GM12878 (cell line): ENCODE measurements around the gene MUL1. TPM values are rescaled to one million over a fixed set of nuclear protein-coding genes. Genes with fewer than 3 reads are reported as not detected.

Experiments
- ATAC-seq: fragments of 200-7000 bp; cut with Tn5 transposase; 3 replicates; pipeline ENCODE4 v1.9.1; 2020; ENCODE audit warnings: mild to moderate bottlenecking, moderate library complexity
- BruUV-seq: library from RNA; stranded (reverse); fragments of 400-500 nt; replicated peaks from 2 replicates; lab custom pipeline; 2021; lab: Mats Ljungman, UMichigan
- CTCF ChIA-PET: fragments of 300-600 bp; sonication (Branson Sonifier 250); formaldehyde crosslinking; extraction: SDS; loops from one replicate; lab custom pipeline; 2021; ENCODE audit warnings: inconsistent platforms; lab: Yijun Ruan, JAX
- POLR2A ChIA-PET: fragments of 350-600 bp; formaldehyde crosslinking; extraction: SDS; loops from one replicate; lab custom pipeline; 2021; ENCODE audit warnings: inconsistent platforms; lab: Charles Lee
- RAD21 ChIA-PET: fragments of 300-600 bp; sonication (Branson Sonifier 250); formaldehyde crosslinking; loops from one replicate; lab custom pipeline; 2023; ENCODE audit warnings: antibody characterized with exemption; ENCODE audit not compliant: unreplicated experiment; lab: Charles Lee
- SMC1A ChIA-PET: fragments of 300-600 bp; sonication (Branson Sonifier 250); formaldehyde crosslinking; loops from one replicate; lab custom pipeline; 2023; ENCODE audit not compliant: unreplicated experiment, uncharacterized antibody; lab: Charles Lee
- DNase-seq: peaks from one replicate; pipeline ENCODE4 v3.0.0-alpha.2; 2011; ENCODE audit warnings: low read depth, low spot score
- FAIRE-seq: peaks from 3 replicates; lab custom pipeline; 2011; peaks lifted over from hg19 to GRCh38; lab: Jason Lieb, UNC
- H2AFZ ChIP-seq: 2 replicates; pipeline ENCODE4 v1.6.0; 2011; ENCODE audit warnings: low read depth, low read length, control low read depth; ENCODE audit not compliant: control insufficient read depth
- H3K27ac ChIP-seq: 2 replicates; pipeline ENCODE4 v1.5.1; 2011; ENCODE audit warnings: control low read depth; ENCODE audit not compliant: control insufficient read depth, insufficient read depth
- H3K27me3 ChIP-seq, 2 experiments: replicated peaks in 1 of 2; 2 replicates each; pipeline versions ENCODE4 v1.6.0 to v1.6.1; 2011; ENCODE audit warnings: low read length in 1 of 2; ENCODE audit not compliant: control insufficient read depth in 2 of 2, insufficient read depth in 2 of 2
- H3K36me3 ChIP-seq, 2 experiments: 2 replicates each; pipeline ENCODE4 v1.5.1; 2011; ENCODE audit warnings: low read length in 1 of 2; ENCODE audit not compliant: control insufficient read depth in 2 of 2, insufficient read depth in 2 of 2
- H3K4me1 ChIP-seq: 2 replicates; pipeline ENCODE4 v1.6.1; 2011; ENCODE audit warnings: mild to moderate bottlenecking, low read length, moderate library complexity, mixed read lengths; ENCODE audit not compliant: control insufficient read depth, insufficient read depth
- H3K4me2 ChIP-seq: 2 replicates; pipeline ENCODE4 v1.6.0; 2011; ENCODE audit warnings: control low read depth; ENCODE audit not compliant: control insufficient read depth, insufficient read depth
- H3K4me3 ChIP-seq: fragments of 200-600 bp; sonication (generic); 2 replicates; pipeline ENCODE4 v1.5.1; 2016
- H3K79me2 ChIP-seq: 2 replicates; pipeline ENCODE4 v1.6.0; 2011; ENCODE audit warnings: low read length; ENCODE audit not compliant: control insufficient read depth, insufficient read depth
- H3K9ac ChIP-seq: 2 replicates; pipeline ENCODE4 v1.8.0; 2011; ENCODE audit warnings: low read length, control low read depth, mixed read lengths; ENCODE audit not compliant: control insufficient read depth, insufficient read depth
- H3K9me3 ChIP-seq: replicated peaks from 3 replicates; pipeline ENCODE4 v1.5.1; 2011; ENCODE audit warnings: mild to moderate bottlenecking, low read length; ENCODE audit not compliant: control insufficient read depth, insufficient read depth
- H4K20me1 ChIP-seq: 2 replicates; pipeline ENCODE4 v1.6.0; 2011; ENCODE audit not compliant: control insufficient read depth, insufficient read depth
- CEBPB ChIP-seq, 2 experiments: fragments of 150-350 bp in 1 of 2; IDR thresholded peaks; 2 replicates each; pipeline ENCODE4 v1.6.1; 2012 to 2014; ENCODE audit warnings: low read depth in 2 of 2, low read length in 2 of 2, borderline replicate concordance in 1 of 2, inconsistent platforms in 1 of 2
- CHD4 ChIP-seq: fragments of 200-600 bp; sonication (generic); IDR thresholded peaks from 2 replicates; pipeline ENCODE4 v1.6.1; 2016; ENCODE audit warnings: mild to moderate bottlenecking
- WGBS: methylation state at CpG from one replicate; pipeline ENCODE4 v1.1.6; 2016; ENCODE audit warnings: low lambda C conversion rate; ENCODE audit not compliant: insufficient replicate concordance, insufficient coverage; ENCODE audit errors: missing lambda C conversion rate; 5-methylcytosine and 5-hydroxymethylcytosine counted together
- in situ Hi-C: fragments of 300-500 bp; cut with MboI; formaldehyde crosslinking; loops from 9 replicates; pipeline ENCODE4 v1.14.3; 2018; ENCODE audit warnings: mixed read lengths
- intact Hi-C: fragments of 100-400 bp; cut with micrococcal nuclease; formaldehyde crosslinking; loops from one replicate; pipeline ENCODE4 v1.14.2; 2022; ENCODE audit not compliant: unreplicated experiment
- polyA plus RNA-seq, 11 experiments: library from polyadenylated mRNA; depleted of rRNA in 4 of 11; unstranded in 6 of 11; stranded (reverse) in 5 of 11; fragments of >200 nt; fragmentation: Nextera tagmentation in 4 of 11; fragmentation: Illumina TruSeq in 1 of 11; extraction: Ambion mirVana in 4 of 11; extraction: Trizol in 1 of 11; gene quantifications; 1 replicate in 1 of 11; 2 replicates in 10 of 11; pipeline versions ENCODE4 v1.2.1 to v1.2.3, GENCODE V29; 2011 to 2016; ENCODE audit warnings: inconsistent platforms in 2 of 11, missing spikeins in 2 of 11, low read depth in 1 of 11
- total RNA-seq, 4 experiments: library from RNA; depleted of rRNA in 3 of 4; stranded (reverse); fragments of >200 nt in 3 of 4; fragmentation: Illumina TruSeq in 1 of 4; extraction: Trizol in 1 of 4; gene quantifications; 2 replicates each; pipeline versions ENCODE4 v1.2.1 to v1.2.3, GENCODE V29; 2013 to 2021
- TF ChIP-seq, protein P1 (sequence below): fragments of 450-650 bp; IDR thresholded peaks from 2 replicates; pipeline ENCODE4 v1.6.1; 2016; ENCODE audit warnings: mild to moderate bottlenecking, moderate library complexity, borderline replicate concordance

The MUL1 gene
- total and polyA plus RNA-seq, 10 of the 15 experiments (the other 5 are each of a cell fraction or from before 2014, with no cell fraction given): 4.9 to 27.0 (median 15.5) TPM

DNA sequence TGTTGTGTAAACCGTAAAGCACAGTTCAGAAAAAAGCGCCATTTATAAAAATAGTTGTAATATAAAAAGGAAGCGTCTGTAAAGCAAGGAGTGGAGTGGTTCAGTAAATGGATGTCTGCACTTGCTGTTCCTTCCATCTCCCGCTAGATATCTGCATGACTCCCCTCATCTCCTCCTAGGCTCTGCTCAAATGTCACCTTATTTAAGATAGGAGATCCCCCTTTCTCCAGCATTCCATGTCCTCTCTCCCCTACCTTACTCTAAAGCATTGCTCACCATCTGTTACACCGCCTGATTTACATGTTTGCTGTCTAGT, 745 bp downstream of the MUL1 start:
- Histone ChIP-seq H3K9me3 (no peaks in the 10 kb centered on the region), H3K4me1 (no peaks in the 10 kb centered on the region), H3K27me3 (no peaks in the 10 kb centered on the region), H3K9ac (peak overlapping the region; percentile 71), H3K4me2 (peak overlapping the region; percentile 90), H3K27ac (peak overlapping the region; percentile 79), H4K20me1 (no peaks in the 10 kb centered on the region), H3K79me2 (peaks cover 10% of the 10 kb centered on the region), H3K4me3 (peak overlapping the region; percentile 97), H3K36me3 (peaks cover 0 to 3% of the 10 kb centered on the region in 2 experiments; a peak in 2 of 4 replicates), H2AFZ (peak overlapping the region; percentile 96)
- TF ChIP-seq CHD4 (no peak), CEBPB (IDR thresholded peaks at IDR 0.05; ENCODE audit: borderline replicate concordance in 1 of 2, low read depth in 2 of 2, low read length in 2 of 2) (no peak)
- TF ChIP-seq, protein P1, sequence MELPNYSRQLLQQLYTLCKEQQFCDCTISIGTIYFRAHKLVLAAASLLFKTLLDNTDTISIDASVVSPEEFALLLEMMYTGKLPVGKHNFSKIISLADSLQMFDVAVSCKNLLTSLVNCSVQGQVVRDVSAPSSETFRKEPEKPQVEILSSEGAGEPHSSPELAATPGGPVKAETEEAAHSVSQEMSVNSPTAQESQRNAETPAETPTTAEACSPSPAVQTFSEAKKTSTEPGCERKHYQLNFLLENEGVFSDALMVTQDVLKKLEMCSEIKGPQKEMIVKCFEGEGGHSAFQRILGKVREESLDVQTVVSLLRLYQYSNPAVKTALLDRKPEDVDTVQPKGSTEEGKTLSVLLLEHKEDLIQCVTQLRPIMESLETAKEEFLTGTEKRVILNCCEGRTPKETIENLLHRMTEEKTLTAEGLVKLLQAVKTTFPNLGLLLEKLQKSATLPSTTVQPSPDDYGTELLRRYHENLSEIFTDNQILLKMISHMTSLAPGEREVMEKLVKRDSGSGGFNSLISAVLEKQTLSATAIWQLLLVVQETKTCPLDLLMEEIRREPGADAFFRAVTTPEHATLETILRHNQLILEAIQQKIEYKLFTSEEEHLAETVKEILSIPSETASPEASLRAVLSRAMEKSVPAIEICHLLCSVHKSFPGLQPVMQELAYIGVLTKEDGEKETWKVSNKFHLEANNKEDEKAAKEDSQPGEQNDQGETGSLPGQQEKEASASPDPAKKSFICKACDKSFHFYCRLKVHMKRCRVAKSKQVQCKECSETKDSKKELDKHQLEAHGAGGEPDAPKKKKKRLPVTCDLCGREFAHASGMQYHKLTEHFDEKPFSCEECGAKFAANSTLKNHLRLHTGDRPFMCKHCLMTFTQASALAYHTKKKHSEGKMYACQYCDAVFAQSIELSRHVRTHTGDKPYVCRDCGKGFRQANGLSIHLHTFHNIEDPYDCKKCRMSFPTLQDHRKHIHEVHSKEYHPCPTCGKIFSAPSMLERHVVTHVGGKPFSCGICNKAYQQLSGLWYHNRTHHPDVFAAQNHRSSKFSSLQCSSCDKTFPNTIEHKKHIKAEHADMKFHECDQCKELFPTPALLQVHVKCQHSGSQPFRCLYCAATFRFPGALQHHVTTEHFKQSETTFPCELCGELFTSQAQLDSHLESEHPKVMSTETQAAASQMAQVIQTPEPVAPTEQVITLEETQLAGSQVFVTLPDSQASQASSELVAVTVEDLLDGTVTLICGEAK: no peak
- 0% methylated on average over 5 of the region's 5 CpGs for WGBS
- CTCF ChIA-PET: interaction anchor here (1.5 kb wide), 1 partner anchor 15 kb away, joined by 5 read pairs; no protein-coding TSS in a partner anchor
- in situ Hi-C loops: no loop called here
- RAD21 ChIA-PET: no interaction called here
- peak; percentile 47 for ATAC-seq
- no peak for DNase-seq
- SMC1A ChIA-PET: no interaction called here
- intact Hi-C loops: no loop called here
- POLR2A ChIA-PET: no interaction called here
- peak; percentile 56 for FAIRE-seq
- BruUV-seq: no TSS peak
